ENCODE results near the gene IRF3.

The IRF3 gene

GRCh38 chr19:49683814-49684250 is 18.2 kb upstream of the IRF3 start:
- no peak overlapping the region for H3K4me3 ChIP-seq (replicated peaks; ENCODE audit: low read depth, low read length)
- DNase-seq (ENCODE audit: low read depth), result no peak
- no peak for TF ChIP-seq CTCF (IDR thresholded peaks at IDR 0.05; ENCODE audit: low read length, missing control alignments)

GRCh38 chr19:49682274-49682673 is 16.6 kb upstream of the IRF3 start:
- no peak overlapping the region for H3K4me3 ChIP-seq (replicated peaks; ENCODE audit: low read depth, low read length)
- TF ChIP-seq CTCF (IDR thresholded peaks at IDR 0.05; ENCODE audit: low read length, missing control alignments), result no peak
- DNase-seq (ENCODE audit: low read depth), result no peak

GRCh38 chr19:49681830-49682229 is 16.2 kb upstream of the IRF3 start:
- no peak overlapping the region for H3K4me3 ChIP-seq (replicated peaks; ENCODE audit: low read depth, low read length)
- no peak for DNase-seq (ENCODE audit: low read depth)
- TF ChIP-seq CTCF (IDR thresholded peaks at IDR 0.05; ENCODE audit: low read length, missing control alignments), result no peak

GRCh38 chr19:49680421-49681351 is 15.0 kb upstream of the IRF3 start:
- no peak overlapping the region for H3K4me3 ChIP-seq (replicated peaks; ENCODE audit: low read depth, low read length)
- DNase-seq (ENCODE audit: low read depth), result peak; percentile 88

GRCh38 chr19:49679771-49680413 is 14.2 kb upstream of the IRF3 start:
- DNase-seq (ENCODE audit: low read depth), result no peak
- H3K4me3 ChIP-seq (replicated peaks; ENCODE audit: low read depth, low read length), result no peak overlapping the region
- no peak for TF ChIP-seq CTCF (IDR thresholded peaks at IDR 0.05; ENCODE audit: low read length, missing control alignments)

More at GRCh38 chr19:49680421-49681351, 15.0 kb upstream of the IRF3 start:
- peak; percentile 96 for TF ChIP-seq CTCF (IDR thresholded peaks at IDR 0.05; ENCODE audit: low read length, missing control alignments)

- no peak for DNase-seq (ENCODE audit: low read depth)
- H3K4me3 ChIP-seq (replicated peaks; ENCODE audit: low read depth, low read length), result no peak overlapping the region
- TF ChIP-seq CTCF (IDR thresholded peaks at IDR 0.05; ENCODE audit: low read length, missing control alignments), result no peak
Observed at GRCh38 chr19:49678985-49679770, 13.5 kb upstream of the IRF3 start.

All from fibroblast of pulmonary artery (primary cell).